Fibroblast of pulmonary artery (primary cell): ENCODE measurements around the gene REEP2.

Experiments used
- DNase-seq: peaks from one replicate; pipeline ENCODE4 v3.0.0-alpha.2; 2010; ENCODE audit warnings: low read depth
- H3K4me3 ChIP-seq: replicated peaks from 2 replicates; pipeline ENCODE4 v1.5.1; 2011; ENCODE audit warnings: low read depth, mild to moderate bottlenecking, control low read depth, low read length, moderate library complexity
- TF ChIP-seq, protein P1 (sequence below): IDR thresholded peaks from 2 replicates; pipeline ENCODE4 v1.5.1; 2011; ENCODE audit warnings: mild to moderate bottlenecking, control low read depth, low read length, inconsistent platforms; ENCODE audit errors: missing control alignments

REEP2 gene

DNA sequence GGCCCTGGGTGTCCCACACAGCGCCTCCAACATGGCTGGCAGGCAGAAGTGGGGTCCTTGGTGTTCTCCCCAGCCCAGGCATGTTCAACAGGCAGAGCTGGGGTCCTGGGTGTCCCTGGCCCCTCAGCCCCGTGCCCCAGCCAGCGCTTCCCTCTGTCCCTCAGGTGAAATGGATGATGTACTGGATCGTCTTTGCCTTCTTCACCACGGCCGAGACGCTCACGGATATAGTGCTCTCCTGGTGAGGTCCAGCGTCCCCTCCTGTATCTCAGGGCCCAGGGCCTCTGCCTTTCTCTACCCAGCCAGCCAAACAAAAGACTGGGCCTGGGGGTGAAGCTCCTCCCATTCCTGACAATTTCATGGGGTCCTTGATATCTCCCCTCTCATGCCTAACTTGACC is 2.4 kb downstream of the REEP2 start:
- H3K4me3 ChIP-seq, result no peak overlapping the region
- TF ChIP-seq, protein P1, sequence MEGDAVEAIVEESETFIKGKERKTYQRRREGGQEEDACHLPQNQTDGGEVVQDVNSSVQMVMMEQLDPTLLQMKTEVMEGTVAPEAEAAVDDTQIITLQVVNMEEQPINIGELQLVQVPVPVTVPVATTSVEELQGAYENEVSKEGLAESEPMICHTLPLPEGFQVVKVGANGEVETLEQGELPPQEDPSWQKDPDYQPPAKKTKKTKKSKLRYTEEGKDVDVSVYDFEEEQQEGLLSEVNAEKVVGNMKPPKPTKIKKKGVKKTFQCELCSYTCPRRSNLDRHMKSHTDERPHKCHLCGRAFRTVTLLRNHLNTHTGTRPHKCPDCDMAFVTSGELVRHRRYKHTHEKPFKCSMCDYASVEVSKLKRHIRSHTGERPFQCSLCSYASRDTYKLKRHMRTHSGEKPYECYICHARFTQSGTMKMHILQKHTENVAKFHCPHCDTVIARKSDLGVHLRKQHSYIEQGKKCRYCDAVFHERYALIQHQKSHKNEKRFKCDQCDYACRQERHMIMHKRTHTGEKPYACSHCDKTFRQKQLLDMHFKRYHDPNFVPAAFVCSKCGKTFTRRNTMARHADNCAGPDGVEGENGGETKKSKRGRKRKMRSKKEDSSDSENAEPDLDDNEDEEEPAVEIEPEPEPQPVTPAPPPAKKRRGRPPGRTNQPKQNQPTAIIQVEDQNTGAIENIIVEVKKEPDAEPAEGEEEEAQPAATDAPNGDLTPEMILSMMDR, result no peak
- no peak for DNase-seq

DNA sequence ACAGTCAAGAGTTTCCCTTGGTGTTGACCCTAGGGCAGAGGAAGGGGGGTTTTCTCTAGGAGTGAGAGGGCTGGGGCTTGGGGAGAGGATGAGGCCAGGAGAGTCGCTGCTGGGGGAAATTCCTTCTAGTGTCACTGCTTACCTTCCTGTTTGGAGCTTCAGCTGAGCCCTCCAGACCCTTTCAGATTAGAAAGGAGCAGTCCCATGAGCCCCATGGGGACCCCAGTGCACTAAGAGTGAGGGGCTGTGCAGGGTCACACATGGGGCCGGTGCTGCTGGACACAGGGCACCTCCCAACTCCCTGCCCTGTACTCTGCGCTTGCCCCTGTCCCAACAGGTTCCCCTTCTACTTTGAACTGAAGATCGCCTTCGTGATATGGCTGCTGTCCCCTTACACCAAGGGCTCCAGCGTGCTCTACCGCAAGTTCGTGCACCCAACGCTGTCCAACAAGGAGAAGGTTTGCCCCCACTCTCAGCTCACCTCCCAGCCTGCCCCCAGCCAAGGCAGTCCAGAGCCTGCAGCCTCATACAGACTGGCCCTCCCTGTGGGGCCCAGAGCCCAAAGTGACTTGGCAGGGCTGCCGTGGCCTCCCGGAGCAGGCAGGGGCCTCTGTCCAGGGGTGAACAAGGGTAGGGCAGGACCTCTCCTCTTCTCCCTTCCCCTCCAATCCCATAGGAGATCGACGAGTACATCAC is 5.4 kb downstream of the REEP2 start:
- TF ChIP-seq, protein P1, result no peak
- no peak for DNase-seq
- H3K4me3 ChIP-seq, result no peak overlapping the region

DNA sequence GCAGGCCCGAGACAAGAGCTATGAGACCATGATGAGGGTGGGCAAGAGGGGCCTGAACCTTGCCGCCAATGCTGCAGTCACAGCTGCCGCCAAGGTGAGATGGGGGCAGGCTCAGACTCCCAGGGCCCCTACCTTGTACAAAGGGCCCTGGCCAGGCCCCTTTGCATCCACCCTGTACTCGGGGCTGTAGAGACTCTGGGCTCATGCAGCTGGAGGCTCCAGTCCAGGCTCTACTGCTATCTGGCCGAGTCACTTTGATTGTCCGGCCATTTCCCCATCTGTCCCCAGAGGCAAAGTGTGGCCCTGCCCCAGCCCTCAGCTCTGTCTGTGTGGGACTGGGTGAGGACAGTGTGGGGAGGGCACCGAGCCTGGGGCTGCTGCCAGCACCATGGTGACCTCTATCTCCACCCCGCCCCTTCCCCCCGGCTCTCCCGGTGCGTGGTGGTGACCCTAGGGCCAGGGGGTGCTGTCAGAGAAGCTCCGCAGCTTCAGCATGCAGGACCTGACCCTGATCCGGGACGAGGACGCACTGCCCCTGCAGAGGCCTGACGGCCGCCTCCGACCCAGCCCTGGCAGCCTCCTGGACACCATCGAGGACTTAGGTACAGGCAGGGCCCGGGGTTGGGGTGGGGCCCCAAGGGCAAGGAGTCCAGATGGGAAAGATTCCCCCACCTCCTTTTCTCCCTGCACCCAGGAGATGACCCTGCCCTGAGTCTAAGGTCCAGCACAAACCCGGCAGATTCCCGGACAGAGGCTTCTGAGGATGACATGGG is 6.1 kb downstream of the REEP2 start:
- no peak for DNase-seq
- TF ChIP-seq, protein P1, result no peak
- no peak overlapping the region for H3K4me3 ChIP-seq

DNA sequence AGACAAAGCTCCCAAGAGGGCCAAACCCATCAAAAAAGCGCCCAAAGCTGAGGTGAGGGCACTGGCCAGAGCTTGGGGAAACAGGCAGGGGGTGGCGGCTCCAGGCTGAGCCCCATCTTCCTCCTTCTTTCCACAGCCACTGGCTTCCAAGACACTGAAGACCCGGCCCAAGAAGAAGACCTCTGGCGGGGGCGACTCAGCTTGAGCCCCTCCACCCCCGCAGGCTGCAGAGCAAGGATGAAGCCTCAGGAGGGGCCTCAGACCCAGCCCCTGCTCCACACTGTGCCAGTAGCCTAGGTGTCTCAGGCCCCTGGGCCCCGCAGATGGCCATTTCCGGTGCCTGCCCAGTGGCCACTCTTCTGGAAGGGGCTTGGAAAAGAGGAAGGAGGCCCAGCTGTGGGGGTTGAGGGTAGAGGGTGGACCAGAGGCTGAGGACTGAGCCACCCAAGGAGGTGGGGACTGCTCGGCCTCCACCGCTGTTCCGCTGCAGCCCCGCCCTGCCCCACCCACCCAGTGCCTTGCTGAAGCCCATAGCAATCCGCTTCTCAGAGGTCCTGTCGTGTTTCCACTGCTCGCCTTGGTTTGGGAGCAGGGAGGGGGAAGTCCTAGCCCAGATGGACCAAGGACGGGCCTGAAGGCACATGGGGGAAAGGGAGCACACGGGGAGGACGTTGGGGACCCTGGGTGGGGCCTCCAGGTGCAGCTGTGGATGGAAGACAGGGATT is 6.9 kb downstream of the REEP2 start:
- TF ChIP-seq, protein P1, result no peak
- H3K4me3 ChIP-seq, result no peak overlapping the region
- no peak for DNase-seq

DNA sequence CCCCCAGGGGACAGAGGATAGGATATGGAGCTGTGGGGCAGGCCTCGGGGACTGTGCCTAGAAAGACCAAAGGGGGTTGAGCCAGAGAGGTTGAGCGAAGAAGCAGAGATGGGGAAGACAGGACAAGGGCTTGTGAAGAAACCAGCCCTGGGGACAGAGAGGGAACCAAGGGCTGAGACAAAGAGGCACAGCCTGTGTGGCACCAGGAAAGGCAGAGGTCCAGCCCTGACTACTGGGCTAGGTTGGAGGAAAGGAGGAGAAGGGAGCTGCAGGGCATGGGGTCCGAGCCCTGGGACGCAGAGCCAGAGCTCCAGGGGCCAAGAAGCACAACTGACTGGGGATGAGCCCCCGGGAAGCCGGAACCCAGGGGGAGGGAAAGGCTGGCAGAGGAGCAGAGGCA is 9.2 kb downstream of the REEP2 start:
- no peak overlapping the region for H3K4me3 ChIP-seq
- DNase-seq, result no peak
- TF ChIP-seq, protein P1, result no peak

DNA sequence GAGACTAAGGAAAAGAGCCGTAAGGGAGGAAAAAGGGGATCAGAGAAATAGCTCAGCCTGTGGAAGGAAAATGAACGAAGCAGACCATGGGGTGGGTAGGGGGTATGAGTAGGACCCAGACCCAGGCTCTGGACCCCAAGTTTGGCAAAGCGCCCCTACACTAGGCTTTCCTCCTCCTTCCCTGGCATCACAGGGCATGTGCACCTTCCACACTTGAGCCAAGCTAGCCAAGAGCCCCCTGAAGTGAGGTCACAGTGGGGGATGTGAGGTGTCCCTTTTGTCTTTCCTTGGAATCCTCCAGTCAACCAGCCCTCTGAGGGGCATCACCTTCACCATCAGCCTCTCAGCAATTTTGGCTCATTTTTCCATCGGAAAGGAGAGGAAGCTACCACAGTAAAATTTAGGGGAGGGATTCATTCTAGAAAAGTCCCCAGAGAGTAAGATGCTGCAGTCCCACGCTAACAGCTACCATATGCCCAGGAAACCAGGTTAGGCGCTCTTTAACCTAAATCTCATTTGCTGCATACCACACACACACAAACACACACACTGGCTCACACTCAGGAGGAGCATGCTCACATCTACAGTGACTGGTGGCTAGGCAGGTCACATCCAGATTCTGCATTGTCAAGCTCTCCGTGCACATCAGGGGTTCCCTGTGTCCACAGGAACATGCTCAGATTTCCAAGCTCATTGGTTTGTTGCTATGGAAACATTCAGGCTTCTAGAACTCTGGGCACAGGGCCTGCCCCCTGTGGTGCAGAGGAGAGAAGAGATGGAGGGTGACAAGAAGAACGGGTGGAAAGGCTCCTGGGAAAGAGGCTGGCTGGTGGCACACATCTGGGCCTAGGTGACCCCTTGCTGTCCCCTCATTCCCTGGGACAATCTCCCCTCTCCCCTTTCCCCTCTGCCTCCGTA is 9.9 kb downstream of the REEP2 start:
- TF ChIP-seq, protein P1, result no peak
- H3K4me3 ChIP-seq, result no peak overlapping the region
- DNase-seq, result no peak
